Erythroblast (primary cell): Measurements from ENCODE around the gene LMNTD2.

Source experiments
- GATA1 ChIP-seq: IDR thresholded peaks from 2 replicates; pipeline ENCODE4 v1.6.1; 2011; ENCODE audit warnings: low read depth, mild to moderate bottlenecking, control low read depth, low read length, moderate library complexity
- POLR2A ChIP-seq: IDR thresholded peaks from 2 replicates; pipeline ENCODE4 v1.6.1; 2011; ENCODE audit warnings: mild to moderate bottlenecking, low read length

- no peak for TF ChIP-seq POLR2A
- no peak for TF ChIP-seq GATA1
Observed at GRCh38 chr11:584287-584686, 23.7 kb upstream of the LMNTD2 start.
